Lower leg skin (tissue), 4 donors: ENCODE data around the gene DUSP22. TPM values are rescaled to one million over a fixed set of nuclear protein-coding genes. Genes with fewer than 3 reads are reported as not detected.

Source experiments
- DNase-seq, 2 donors: peaks; one replicate each; pipeline ENCODE4 v3.0.0-alpha.2; 2019; ENCODE audit warnings: low spot score in 2 of 2
- H3K4me3 ChIP-seq: fragments of 200-600 bp; sonication (generic); 2 replicates; pipeline ENCODE4 v1.5.1; 2017; ENCODE audit warnings: mild to moderate bottlenecking, low read depth; ENCODE audit not compliant: poor library complexity, severe bottlenecking
- CTCF ChIP-seq, 3 donors: fragments of 450-650 bp; IDR thresholded peaks; one replicate each; pipeline ENCODE4 v1.5.1; 2016; ENCODE audit warnings: antibody characterized with exemption in 3 of 3, mild to moderate bottlenecking in 3 of 3, moderate library complexity in 2 of 3
- POLR2A ChIP-seq, 2 donors: fragments of 450-650 bp; IDR thresholded peaks; one replicate each; pipeline ENCODE4 v1.6.1; 2016 to 2017; ENCODE audit warnings: antibody characterized with exemption in 2 of 2, mild to moderate bottlenecking in 1 of 2, moderate library complexity in 1 of 2
- WGBS, 2 donors: methylation state at CpG; one replicate each; pipeline ENCODE4 v1.1.5; 2018; 5-methylcytosine and 5-hydroxymethylcytosine counted together
- intact Hi-C: fragments of 100-400 bp; cut with DNase I; formaldehyde crosslinking; loops from one replicate; pipeline ENCODE4 v1.15.0; 2023; ENCODE audit warnings: low total_unique reads
- total RNA-seq, 4 donors: library from RNA; depleted of rRNA; stranded (reverse); fragments of >200 nt; gene quantifications; one replicate each; pipeline ENCODE4 v1.1.0, GENCODE V29; 2016

Gene DUSP22
- total RNA-seq, 4 donors from 2014 or later = 53.2 to 81.1 (median 63.4) TPM

GRCh38 chr6:379410-380181, 87.3 kb downstream of the DUSP22 start:
- no peak for TF ChIP-seq CTCF (IDR thresholded peaks at IDR 0.05)
- no peak for TF ChIP-seq POLR2A (IDR thresholded peaks at IDR 0.05)
- no peak overlapping the region for H3K4me3 ChIP-seq
- intact Hi-C loops = no loop called here
- no peak for DNase-seq
- 76 to 79% methylated on average over 28 of the region's 28 CpGs for WGBS, 2 donors

GRCh38 chr6:380234-381218, 88.2 kb downstream of the DUSP22 start:
- intact Hi-C loops = no loop called here
- TF ChIP-seq POLR2A (IDR thresholded peaks at IDR 0.05) = no peak
- no peak for TF ChIP-seq CTCF (IDR thresholded peaks at IDR 0.05)
- H3K4me3 ChIP-seq = no peak overlapping the region
- DNase-seq = no peak
- WGBS, 2 donors = 79 to 81% methylated on average over 26 of the region's 26 CpGs

DNA sequence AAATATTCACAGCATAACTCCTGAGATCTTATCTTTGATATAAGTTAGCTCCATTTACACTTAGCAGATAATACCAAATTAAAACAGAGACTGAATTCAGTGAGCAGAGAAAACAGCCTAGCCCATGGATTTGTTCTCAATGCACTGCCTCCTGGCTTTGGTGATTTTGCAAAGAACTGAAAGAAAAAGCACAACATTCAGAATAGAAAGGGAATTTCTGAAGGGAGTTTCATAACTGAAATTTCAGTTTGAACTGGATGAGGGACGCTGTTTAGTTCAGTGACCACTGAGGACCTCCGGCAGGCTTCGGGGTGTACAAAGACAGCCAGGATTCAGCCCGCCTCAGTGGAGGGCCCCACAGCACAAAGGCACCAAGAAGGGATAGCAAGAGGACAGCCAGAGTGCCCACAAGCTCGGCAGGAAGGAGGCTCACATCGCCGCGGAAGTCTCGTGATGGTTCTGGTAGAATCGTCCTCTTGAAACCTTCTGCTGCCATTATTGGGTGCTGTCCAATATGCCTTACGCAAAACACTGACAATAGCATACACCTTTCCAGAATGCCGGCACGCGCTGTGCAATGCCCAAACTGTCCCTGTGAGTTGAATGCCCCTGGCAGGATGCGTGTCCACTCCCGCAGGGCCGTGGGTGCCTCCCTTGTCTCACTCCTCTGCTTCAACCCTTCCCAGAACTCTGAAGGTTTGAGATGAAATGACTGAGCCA, 89.6 kb downstream of the DUSP22 start:
- intact Hi-C loops = no loop called here
- H3K4me3 ChIP-seq = no peak overlapping the region
- DNase-seq = peak in 1 of 2 donors; percentile 86
- TF ChIP-seq CTCF (IDR thresholded peaks at IDR 0.05) = no peak
- no peak for TF ChIP-seq POLR2A (IDR thresholded peaks at IDR 0.05)
- 86 to 87% methylated on average over 17 of the region's 17 CpGs for WGBS, 2 donors

DNA sequence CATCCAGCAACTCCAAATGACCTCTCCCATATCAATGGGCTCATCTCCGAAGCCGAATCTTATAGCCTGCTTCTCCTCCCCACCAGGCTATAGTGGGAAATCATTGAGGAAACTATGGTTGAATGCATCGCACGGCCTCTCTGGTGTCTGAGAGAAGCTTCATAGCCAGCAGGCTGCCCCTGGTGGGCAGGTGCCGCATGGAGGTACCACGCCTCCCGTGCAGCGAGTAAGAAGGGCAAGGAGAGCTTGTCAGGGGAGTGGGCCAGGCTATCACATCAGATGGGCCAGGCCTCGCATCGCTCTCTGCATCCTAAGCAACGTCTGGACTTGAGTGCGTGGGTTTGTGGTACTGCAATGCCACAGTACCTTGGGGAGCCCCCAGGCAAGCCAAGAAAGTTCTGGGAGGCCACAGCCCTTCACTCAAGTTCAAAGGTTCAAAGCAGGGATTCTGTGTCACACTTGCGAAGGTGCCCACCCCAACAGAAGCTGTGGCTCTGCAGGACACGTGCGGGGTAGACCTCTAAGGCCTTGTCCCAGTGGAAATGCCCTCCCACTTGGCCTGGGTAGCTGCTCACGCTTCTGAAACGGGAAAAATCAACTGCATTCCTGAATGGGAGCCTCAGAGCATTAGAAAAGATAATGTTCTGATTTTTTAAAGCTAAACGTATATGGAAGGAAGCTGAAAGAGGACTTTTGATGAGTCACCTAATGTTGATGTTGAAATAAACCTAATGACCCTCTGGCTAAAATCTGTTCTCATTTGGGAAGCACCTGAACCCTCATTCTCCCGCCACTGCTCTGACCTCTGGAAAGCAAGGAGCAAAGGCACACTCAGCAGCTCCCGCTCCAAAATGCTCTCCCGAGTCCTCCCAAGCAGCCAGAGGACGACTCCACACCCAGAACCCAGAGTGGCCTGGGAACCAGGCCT, 90.9 kb downstream of the DUSP22 start:
- 75 to 81% methylated on average over 18 to 22 of the region's 22 CpGs for WGBS, 2 donors
- H3K4me3 ChIP-seq = no peak overlapping the region
- TF ChIP-seq CTCF (IDR thresholded peaks at IDR 0.05) (no peak), POLR2A (IDR thresholded peaks at IDR 0.05) (no peak)
- DNase-seq = peak in 1 of 2 donors; percentile 70
- intact Hi-C loops = no loop called here

DNA sequence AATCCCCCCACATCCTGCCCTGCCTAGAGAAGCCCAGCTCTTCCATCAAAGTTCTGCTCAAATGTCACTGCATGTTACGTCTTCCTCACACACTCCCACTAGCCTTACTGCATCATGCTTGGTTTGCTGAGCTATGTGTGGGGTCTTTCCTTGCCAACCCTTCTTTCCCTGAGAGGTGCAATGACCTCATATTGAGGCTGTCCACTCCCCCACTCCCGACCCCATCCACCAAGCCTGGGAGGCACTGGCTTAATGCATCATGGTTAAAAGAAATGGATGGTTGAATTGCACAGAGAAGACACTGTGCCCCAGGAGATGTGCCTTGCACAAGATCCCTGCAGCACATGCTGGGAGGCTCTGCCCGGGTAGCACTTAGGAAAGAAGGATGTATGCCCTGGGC, 91.6 kb downstream of the DUSP22 start:
- TF ChIP-seq POLR2A (IDR thresholded peaks at IDR 0.05) = no peak
- no peak for TF ChIP-seq CTCF (IDR thresholded peaks at IDR 0.05)
- 64 to 82% methylated on average over 3 of the region's 3 CpGs for WGBS, 2 donors
- H3K4me3 ChIP-seq = no peak overlapping the region
- no peak for DNase-seq
- intact Hi-C loops = no loop called here
